GM06990 (cell line): ENCODE data around the gene ATG13.
"Not testable (repeated sequence)": the region's sequence is repeated elsewhere in the genome, so short reads cannot be mapped to it uniquely, and the experiment has no call there.

ENCODE experiments used
- DNase-seq: peaks from one replicate; pipeline ENCODE4 v3.0.0-alpha.2; 2011; ENCODE audit not compliant: insufficient read length; ENCODE audit errors: extremely low read depth
- H3K27me3 ChIP-seq: replicated peaks from 2 replicates; pipeline ENCODE4 v1.6.0; 2011; ENCODE audit warnings: low read length; ENCODE audit not compliant: control insufficient read depth, insufficient read depth
- H3K36me3 ChIP-seq: 2 replicates; pipeline ENCODE4 v1.5.1; 2011; ENCODE audit warnings: low read length; ENCODE audit not compliant: control insufficient read depth, insufficient read depth
- H3K4me3 ChIP-seq: replicated peaks from 2 replicates; pipeline ENCODE4 v1.5.1; 2011; ENCODE audit warnings: low read depth, mild to moderate bottlenecking, control low read depth, low read length
- TF ChIP-seq, protein P1 (sequence below): IDR thresholded peaks from 2 replicates; pipeline ENCODE4 v1.5.1; 2011; ENCODE audit warnings: low read length, control low read depth, mild to moderate bottlenecking, inconsistent platforms; ENCODE audit not compliant: insufficient read depth, poor library complexity, severe bottlenecking

Gene ATG13

DNA sequence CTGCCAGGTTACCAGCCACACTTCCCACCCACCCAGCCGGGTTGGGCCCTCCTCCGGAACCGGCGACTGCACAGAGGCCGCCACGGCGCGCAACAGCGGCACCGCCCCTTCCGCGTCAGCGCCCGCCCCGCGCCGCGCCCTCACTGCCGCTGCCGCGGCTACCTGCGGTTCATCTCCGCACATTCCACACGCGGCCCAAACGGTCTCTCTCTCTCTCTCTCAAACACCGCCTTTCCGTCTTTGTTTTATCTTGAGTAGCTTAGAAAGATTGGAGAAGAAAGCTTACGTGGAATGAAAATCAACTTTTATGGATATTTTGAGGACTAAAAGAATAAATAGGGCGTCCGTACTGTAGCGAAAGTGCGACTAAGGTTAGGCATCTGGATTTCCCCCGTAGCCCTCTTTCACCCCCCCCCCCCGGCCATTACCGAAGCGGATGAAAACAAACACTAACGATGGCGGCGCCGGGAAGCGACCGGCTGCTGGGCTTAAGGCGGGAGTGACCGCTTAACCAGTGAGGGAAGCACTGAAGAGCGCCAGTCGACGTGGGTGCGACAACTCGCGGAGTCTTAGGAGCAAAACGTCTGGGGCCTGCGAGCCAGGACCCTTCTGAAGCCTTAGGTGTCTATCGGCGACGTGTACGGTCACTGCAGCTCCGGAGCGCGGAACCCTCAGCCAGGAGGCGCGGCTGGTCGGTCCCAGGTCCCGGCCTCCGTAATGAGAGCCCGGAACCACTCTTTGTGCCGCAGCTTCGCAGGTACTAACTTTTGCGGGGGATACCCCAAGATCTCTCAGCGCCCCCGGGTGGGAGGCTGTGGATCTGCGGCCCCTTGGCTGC, at the start of gene ATG13, which contains the start of gene HARBI1:
TSS of gene ATG13 (plus strand) at position 420 of the 838 bp plus-strand sequence. CDS start 26,739 bp downstream, outside the sequence.
TSS of gene HARBI1 (minus strand) at position 94 of the 838 bp plus-strand sequence. CDS start 990 bp downstream, outside the sequence.
- H3K27me3 ChIP-seq: no peaks in the 10 kb centered on the region
- no peaks in the 10 kb centered on the region; the same call in 1 of the 2 replicates for H3K36me3 ChIP-seq
- peak within 1 kb of the TSS; percentile 99 for H3K4me3 ChIP-seq
- DNase-seq: peak; percentile 96
- TF ChIP-seq, protein P1, sequence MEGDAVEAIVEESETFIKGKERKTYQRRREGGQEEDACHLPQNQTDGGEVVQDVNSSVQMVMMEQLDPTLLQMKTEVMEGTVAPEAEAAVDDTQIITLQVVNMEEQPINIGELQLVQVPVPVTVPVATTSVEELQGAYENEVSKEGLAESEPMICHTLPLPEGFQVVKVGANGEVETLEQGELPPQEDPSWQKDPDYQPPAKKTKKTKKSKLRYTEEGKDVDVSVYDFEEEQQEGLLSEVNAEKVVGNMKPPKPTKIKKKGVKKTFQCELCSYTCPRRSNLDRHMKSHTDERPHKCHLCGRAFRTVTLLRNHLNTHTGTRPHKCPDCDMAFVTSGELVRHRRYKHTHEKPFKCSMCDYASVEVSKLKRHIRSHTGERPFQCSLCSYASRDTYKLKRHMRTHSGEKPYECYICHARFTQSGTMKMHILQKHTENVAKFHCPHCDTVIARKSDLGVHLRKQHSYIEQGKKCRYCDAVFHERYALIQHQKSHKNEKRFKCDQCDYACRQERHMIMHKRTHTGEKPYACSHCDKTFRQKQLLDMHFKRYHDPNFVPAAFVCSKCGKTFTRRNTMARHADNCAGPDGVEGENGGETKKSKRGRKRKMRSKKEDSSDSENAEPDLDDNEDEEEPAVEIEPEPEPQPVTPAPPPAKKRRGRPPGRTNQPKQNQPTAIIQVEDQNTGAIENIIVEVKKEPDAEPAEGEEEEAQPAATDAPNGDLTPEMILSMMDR: peak; percentile 91

DNA sequence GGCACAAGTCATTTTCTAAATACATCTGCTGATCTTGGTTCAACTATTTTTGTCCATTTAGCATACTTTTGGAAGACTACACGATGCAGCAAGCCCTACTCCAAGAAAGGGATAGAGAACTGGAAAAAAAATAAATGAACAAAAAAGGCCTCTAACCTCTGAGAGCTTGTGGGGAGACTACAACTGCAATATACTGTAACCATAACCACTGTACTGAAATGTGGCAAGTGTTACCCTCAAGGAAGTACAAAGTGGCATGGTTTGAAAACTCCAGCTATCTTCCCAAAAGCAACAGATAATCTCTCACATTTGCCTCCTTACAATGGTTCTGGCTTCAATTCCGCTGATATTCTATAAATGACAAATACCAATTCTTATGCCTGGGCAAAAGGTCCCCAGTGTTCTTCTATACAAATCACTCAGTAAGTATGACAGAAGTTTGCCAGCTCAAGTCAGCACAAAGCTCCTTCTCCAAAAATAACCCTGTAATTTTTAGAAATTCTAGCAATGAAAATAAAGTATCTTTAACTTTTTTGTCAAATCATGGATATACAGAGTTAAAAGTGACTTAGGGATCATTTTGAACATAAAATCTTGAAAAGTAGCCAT, 46.5 kb upstream of the ATG13 start:
- no peak for DNase-seq
- Histone ChIP-seq H3K27me3 (no peaks in the 10 kb centered on the region), H3K36me3 (no peaks in the 10 kb centered on the region; the same call in 1 of the 2 replicates), H3K4me3 (no peak overlapping the region)
- TF ChIP-seq, protein P1: no peak

- no peaks in the 10 kb centered on the region for H3K36me3 ChIP-seq
- TF ChIP-seq, protein P1: no peak
- DNase-seq: no peak
- no peaks in the 10 kb centered on the region for H3K27me3 ChIP-seq
- no peak overlapping the region for H3K4me3 ChIP-seq
Measured at GRCh38 chr11:46574656-46575055, 42.7 kb upstream of the ATG13 start.

GRCh38 chr11:46577058-46577457, 40.3 kb upstream of the ATG13 start:
- DNase-seq: no peak
- no peak overlapping the region for H3K4me3 ChIP-seq
- no peaks in the 10 kb centered on the region; the same call in 1 of the 2 replicates for H3K36me3 ChIP-seq
- TF ChIP-seq, protein P1: no peak
- no peaks in the 10 kb centered on the region for H3K27me3 ChIP-seq

DNA sequence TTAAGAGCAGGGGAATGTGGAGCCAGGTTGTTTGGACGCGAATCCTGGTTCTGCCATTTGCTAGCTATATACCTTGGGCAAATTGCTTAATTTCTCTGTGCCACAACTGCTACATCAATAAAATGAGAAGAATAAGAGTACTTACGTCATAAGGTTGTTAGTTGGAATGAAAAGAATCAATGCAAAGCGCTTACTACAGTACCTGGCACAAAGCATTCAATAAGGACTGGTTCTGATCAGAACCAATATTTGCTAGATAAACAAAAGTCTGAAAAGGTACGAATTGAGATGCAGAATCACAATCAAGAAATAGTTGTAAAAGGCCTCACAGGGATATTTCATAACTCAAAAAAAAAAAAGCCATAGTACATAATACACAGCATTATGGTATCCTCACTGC, 34.8 kb upstream of the ATG13 start:
- H3K27me3 ChIP-seq: no peaks in the 10 kb centered on the region
- H3K4me3 ChIP-seq: no peak overlapping the region
- no peak for DNase-seq
- no peaks in the 10 kb centered on the region; the same call in 1 of the 2 replicates for H3K36me3 ChIP-seq
- TF ChIP-seq, protein P1: no peak

DNA sequence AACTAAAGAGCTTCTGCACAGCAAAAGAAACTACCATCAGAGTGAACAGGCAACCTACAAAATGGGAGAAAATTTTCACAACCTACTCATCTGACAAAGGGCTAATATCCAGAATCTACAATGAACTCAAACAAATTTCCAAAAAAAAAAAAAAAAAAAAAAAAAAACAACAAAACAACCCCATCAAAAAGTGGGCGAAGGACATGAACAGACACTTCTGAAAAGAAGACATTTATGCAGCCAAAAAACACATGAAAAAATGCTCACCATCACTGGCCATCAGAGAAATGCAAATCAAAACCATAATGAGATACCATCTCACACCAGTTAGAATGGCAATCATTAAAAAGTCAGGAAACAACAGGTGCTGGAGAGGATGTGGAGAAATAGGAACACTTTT, 33.8 kb upstream of the ATG13 start:
- H3K36me3 ChIP-seq, DNase-seq, H3K27me3 ChIP-seq: not testable (repeated sequence)

More for the DNA sequence above, 33.8 kb upstream of the ATG13 start:
- H3K4me3 ChIP-seq: not testable (repeated sequence)
